Heart left ventricle (tissue), 13 donors: ENCODE results near the gene BAZ2B.
"Not testable (repeated sequence)": the region's sequence is repeated elsewhere in the genome, so short reads cannot be mapped to it uniquely, and the experiment has no call there.

Source experiments
- POLR2A ChIP-seq, 2 donors: fragments of 450-650 bp; IDR thresholded peaks; one replicate each; pipeline ENCODE4 v1.6.1; 2017; ENCODE audit warnings: antibody characterized with exemption in 2 of 2, mild to moderate bottlenecking in 2 of 2, moderate library complexity in 2 of 2
- TF ChIP-seq, protein P1 (sequence below), 12 donors: fragments of 200-600 bp; sonication (generic) in 4 of 12; IDR thresholded peaks; one replicate each; pipeline versions ENCODE4 v1.5.0 to v1.8.0; 2018 to 2022; ENCODE audit warnings: antibody characterized with exemption in 12 of 12, mild to moderate bottlenecking in 5 of 12
- donor health status: ischemic (EF 13 %, LVEDD 7.1; RV severe dilation, severe dysfunction).
- donor health status: DM: no; HTN: yes; CAD: no.
- donor health status: DM: no; HTN: no; CAD: no.
- donor health status: ischemic (EF 25% LVEDD 6.9; RV normal size, moderate dysfunction).
- donor health status: ischemic (EF 25% LVEDD 5.7; RV mildly dilated, moderate dysfunction).
- donor health status: ischemic (EF 35%, LVEDD 5.7; RV mildly dilated, moderate dysfunction).
- donor health status: nonischemic (EF 11% LVEDD 7.7; RV severe dilation, severe dysfunction).
- donor health status: DM: yes; HTN: yes; CAD: no.
- donor health status: PGD.
- donor health status: ischemic (EF 29% LVEDD 5.4; RV normal size, mild dysfunction).
- donor health status: nonischemic (EF 23%, LVEDD 6.1; RV moderate dilation, normal function).

DNA sequence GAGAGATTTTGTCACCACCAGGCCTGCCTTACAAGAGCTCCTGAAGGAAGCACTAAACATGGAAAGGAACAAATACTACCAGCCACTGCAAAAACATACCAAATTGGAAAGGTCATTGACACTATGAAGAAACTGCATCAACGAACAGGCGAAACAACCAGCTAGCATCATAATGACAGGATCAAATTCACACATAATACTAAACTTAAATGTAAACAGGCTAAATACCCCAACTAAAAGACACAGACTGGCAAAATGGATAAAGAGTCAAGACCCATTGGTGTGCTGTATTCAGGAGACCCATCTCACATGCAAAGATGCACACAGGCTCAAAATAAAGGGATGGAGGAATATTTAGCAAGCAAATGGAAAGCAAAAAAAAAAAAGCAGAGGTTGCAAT lies 9.3 kb upstream of the BAZ2B start:
- TF ChIP-seq, protein P1, sequence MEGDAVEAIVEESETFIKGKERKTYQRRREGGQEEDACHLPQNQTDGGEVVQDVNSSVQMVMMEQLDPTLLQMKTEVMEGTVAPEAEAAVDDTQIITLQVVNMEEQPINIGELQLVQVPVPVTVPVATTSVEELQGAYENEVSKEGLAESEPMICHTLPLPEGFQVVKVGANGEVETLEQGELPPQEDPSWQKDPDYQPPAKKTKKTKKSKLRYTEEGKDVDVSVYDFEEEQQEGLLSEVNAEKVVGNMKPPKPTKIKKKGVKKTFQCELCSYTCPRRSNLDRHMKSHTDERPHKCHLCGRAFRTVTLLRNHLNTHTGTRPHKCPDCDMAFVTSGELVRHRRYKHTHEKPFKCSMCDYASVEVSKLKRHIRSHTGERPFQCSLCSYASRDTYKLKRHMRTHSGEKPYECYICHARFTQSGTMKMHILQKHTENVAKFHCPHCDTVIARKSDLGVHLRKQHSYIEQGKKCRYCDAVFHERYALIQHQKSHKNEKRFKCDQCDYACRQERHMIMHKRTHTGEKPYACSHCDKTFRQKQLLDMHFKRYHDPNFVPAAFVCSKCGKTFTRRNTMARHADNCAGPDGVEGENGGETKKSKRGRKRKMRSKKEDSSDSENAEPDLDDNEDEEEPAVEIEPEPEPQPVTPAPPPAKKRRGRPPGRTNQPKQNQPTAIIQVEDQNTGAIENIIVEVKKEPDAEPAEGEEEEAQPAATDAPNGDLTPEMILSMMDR (IDR thresholded peaks at IDR 0.05): not testable (repeated sequence)
- not testable (repeated sequence) for TF ChIP-seq POLR2A (IDR thresholded peaks at IDR 0.05)
